ENCODE results near the gene PSPC1. TPM values are rescaled to one million over a fixed set of nuclear protein-coding genes. Genes with fewer than 3 reads are reported as not detected.
"Not testable (repeated sequence)": the region's sequence is repeated elsewhere in the genome, so short reads cannot be mapped to it uniquely, and the experiment has no call there.

The PSPC1 gene
- total RNA-seq: 100 to 1,000 TPM in 1 of 4 donors, 10 to 100 TPM in 3; 61.0 to 108 (median 82.0) TPM

- not testable (repeated sequence) for H3K4me1 ChIP-seq, H3K27me3 ChIP-seq, H3K36me3 ChIP-seq, H3K9me3 ChIP-seq
- Histone ChIP-seq H3K27ac (peak within 1 kb of the TSS; percentile 68 to 98 (median 95)), H3K4me3 (peak within 1 kb of the TSS; percentile 60 to 94 (median 88))
- 20 to 21% methylated on average over 50 of the region's 50 CpGs for WGBS, 2 donors
- DNase-seq (ENCODE audit: low spot score in 2 of 2): peak; percentile 84 to 87
- TF ChIP-seq EP300 (IDR thresholded peaks at IDR 0.05) (peak; percentile 37 to 96), POLR2A (IDR thresholded peaks at IDR 0.05) (peak; percentile 72 to 91)
- TF ChIP-seq, protein P1, sequence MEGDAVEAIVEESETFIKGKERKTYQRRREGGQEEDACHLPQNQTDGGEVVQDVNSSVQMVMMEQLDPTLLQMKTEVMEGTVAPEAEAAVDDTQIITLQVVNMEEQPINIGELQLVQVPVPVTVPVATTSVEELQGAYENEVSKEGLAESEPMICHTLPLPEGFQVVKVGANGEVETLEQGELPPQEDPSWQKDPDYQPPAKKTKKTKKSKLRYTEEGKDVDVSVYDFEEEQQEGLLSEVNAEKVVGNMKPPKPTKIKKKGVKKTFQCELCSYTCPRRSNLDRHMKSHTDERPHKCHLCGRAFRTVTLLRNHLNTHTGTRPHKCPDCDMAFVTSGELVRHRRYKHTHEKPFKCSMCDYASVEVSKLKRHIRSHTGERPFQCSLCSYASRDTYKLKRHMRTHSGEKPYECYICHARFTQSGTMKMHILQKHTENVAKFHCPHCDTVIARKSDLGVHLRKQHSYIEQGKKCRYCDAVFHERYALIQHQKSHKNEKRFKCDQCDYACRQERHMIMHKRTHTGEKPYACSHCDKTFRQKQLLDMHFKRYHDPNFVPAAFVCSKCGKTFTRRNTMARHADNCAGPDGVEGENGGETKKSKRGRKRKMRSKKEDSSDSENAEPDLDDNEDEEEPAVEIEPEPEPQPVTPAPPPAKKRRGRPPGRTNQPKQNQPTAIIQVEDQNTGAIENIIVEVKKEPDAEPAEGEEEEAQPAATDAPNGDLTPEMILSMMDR (IDR thresholded peaks at IDR 0.05): peak in 1 of 5 experiments; percentile 31
Observed at GRCh38 chr13:19782727-19783682, at the start of gene PSPC1. PSPC1 (minus strand) TSS chr13:19782945; CDS start chr13:19782757, 188 bp downstream.

DNA sequence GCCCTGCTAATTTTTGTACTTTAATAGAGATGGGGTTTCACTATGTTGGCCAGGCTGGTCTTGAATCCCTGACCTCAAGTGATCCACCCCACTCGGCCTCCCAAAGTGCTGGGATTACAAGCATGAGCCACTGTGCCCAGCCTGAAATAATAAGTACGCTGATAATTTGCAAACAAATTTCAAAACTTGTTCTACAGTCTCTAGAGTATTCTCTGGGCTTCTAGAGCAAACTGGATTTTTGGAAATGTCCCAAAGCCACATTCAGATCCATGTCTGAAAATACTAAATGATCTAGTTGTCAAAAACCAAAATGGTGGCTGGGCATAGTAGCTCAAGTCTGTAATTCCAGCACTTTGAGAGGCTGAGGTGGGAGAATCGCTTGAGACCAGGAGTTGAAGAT lies 39.9 kb upstream of the PSPC1 start:
- Histone ChIP-seq H3K27ac (no peak overlapping the region), H3K27me3 (no peaks in the 10 kb centered on the region), H3K4me1 (no peaks in the 10 kb centered on the region), H3K9me3 (no peaks in the 10 kb centered on the region), H3K4me3 (no peak overlapping the region), H3K36me3 (peaks cover 0 to 69% (median 7%) of the 10 kb centered on the region in 3 donors)
- DNase-seq (ENCODE audit: low spot score in 2 of 2): no peak
- TF ChIP-seq POLR2A (IDR thresholded peaks at IDR 0.05): no peak
- TF ChIP-seq, protein P1 (IDR thresholded peaks at IDR 0.05): no peak
- TF ChIP-seq EP300 (IDR thresholded peaks at IDR 0.05): no peak
- 63 to 70% methylated on average over 3 of the region's 3 CpGs for WGBS, 2 donors

GRCh38 chr13:19818223-19818842 lies 35.6 kb upstream of the PSPC1 start:
- 59 to 93% methylated on average over 7 to 27 of the region's 27 CpGs for WGBS, 2 donors
- H3K36me3 ChIP-seq: peaks cover 0 to 47% (median 7%) of the 10 kb centered on the region in 3 donors
- no peak for DNase-seq (ENCODE audit: low spot score in 2 of 2)

GRCh38 chr13:19817510-19818158 lies 34.9 kb upstream of the PSPC1 start:
- TF ChIP-seq, protein P1 (IDR thresholded peaks at IDR 0.05): no peak
- no peak for TF ChIP-seq EP300 (IDR thresholded peaks at IDR 0.05)
- Histone ChIP-seq H3K36me3 (peaks cover 0 to 40% (median 7%) of the 10 kb centered on the region in 3 donors), H3K27me3 (no peaks in the 10 kb centered on the region), H3K27ac (no peak overlapping the region), H3K4me3 (no peak overlapping the region), H3K9me3 (no peaks in the 10 kb centered on the region), H3K4me1 (no peaks in the 10 kb centered on the region)
- no peak for DNase-seq (ENCODE audit: low spot score in 2 of 2)
- 81 to 83% methylated on average over 7 of the region's 7 CpGs for WGBS, 2 donors

More at GRCh38 chr13:19818223-19818842, 35.6 kb upstream of the PSPC1 start:
- TF ChIP-seq, protein P1 (IDR thresholded peaks at IDR 0.05): peak in 3 of 5 experiments; percentile 8 to 18 (median 13)
- no peak for TF ChIP-seq POLR2A (IDR thresholded peaks at IDR 0.05)
- no peak for TF ChIP-seq EP300 (IDR thresholded peaks at IDR 0.05)
- no peak overlapping the region for H3K4me3 ChIP-seq
- no peaks in the 10 kb centered on the region for H3K9me3 ChIP-seq
- H3K27me3 ChIP-seq: no peaks in the 10 kb centered on the region
- no peak overlapping the region for H3K27ac ChIP-seq
- no peaks in the 10 kb centered on the region for H3K4me1 ChIP-seq

Measured in tibial nerve (tissue), 4 donors.